ENCODE data around the gene SLC8B1. TPM values are rescaled to one million over a fixed set of nuclear protein-coding genes. Genes with fewer than 3 reads are reported as not detected.

SLC8B1 gene
- polyA plus RNA-seq, 1 donor from 2014 or later = 1.1 TPM

GRCh38 chr12:113305281-113305856, 29.5 kb downstream of the SLC8B1 start:
- Histone ChIP-seq H2AFZ (ENCODE audit: low read depth, low read length) (no peak overlapping the region), H3K36me3 (ENCODE audit: insufficient read depth, low read length) (no peaks in the 10 kb centered on the region), H3K9me2 (ENCODE audit: insufficient read depth, low read length) (no peaks in the 10 kb centered on the region), H3K27ac (ENCODE audit: low read length) (no peak overlapping the region), H3K27me3 (ENCODE audit: insufficient read depth, low read depth, low read length) (peaks cover 3% of the 10 kb centered on the region), H3K4me2 (ENCODE audit: low read length) (no peak overlapping the region), H3K4me3 (ENCODE audit: low read length) (no peak overlapping the region), H3K9me3 (ENCODE audit: low read length) (no peaks in the 10 kb centered on the region), H3F3A (ENCODE audit: insufficient read depth, low read length, poor library complexity, severe bottlenecking) (no peaks in the 10 kb centered on the region), H3K79me2 (replicated peaks; ENCODE audit: insufficient read depth, low read length) (no peaks in the 10 kb centered on the region), H4K20me1 (ENCODE audit: insufficient read depth) (no peaks in the 10 kb centered on the region), H3K9ac (ENCODE audit: low read length) (no peak overlapping the region)
- TF ChIP-seq MXI1 (conservative IDR thresholded peaks at IDR 0.05; ENCODE audit: poor library complexity, severe bottlenecking) = no peak
- TF ChIP-seq, protein P1, sequence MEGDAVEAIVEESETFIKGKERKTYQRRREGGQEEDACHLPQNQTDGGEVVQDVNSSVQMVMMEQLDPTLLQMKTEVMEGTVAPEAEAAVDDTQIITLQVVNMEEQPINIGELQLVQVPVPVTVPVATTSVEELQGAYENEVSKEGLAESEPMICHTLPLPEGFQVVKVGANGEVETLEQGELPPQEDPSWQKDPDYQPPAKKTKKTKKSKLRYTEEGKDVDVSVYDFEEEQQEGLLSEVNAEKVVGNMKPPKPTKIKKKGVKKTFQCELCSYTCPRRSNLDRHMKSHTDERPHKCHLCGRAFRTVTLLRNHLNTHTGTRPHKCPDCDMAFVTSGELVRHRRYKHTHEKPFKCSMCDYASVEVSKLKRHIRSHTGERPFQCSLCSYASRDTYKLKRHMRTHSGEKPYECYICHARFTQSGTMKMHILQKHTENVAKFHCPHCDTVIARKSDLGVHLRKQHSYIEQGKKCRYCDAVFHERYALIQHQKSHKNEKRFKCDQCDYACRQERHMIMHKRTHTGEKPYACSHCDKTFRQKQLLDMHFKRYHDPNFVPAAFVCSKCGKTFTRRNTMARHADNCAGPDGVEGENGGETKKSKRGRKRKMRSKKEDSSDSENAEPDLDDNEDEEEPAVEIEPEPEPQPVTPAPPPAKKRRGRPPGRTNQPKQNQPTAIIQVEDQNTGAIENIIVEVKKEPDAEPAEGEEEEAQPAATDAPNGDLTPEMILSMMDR (IDR thresholded peaks at IDR 0.05; ENCODE audit: poor library complexity, severe bottlenecking) = no peak
- TF ChIP-seq TAF1 (IDR thresholded peaks at IDR 0.05; ENCODE audit: low read depth) = no peak
- TF ChIP-seq, protein P2, sequence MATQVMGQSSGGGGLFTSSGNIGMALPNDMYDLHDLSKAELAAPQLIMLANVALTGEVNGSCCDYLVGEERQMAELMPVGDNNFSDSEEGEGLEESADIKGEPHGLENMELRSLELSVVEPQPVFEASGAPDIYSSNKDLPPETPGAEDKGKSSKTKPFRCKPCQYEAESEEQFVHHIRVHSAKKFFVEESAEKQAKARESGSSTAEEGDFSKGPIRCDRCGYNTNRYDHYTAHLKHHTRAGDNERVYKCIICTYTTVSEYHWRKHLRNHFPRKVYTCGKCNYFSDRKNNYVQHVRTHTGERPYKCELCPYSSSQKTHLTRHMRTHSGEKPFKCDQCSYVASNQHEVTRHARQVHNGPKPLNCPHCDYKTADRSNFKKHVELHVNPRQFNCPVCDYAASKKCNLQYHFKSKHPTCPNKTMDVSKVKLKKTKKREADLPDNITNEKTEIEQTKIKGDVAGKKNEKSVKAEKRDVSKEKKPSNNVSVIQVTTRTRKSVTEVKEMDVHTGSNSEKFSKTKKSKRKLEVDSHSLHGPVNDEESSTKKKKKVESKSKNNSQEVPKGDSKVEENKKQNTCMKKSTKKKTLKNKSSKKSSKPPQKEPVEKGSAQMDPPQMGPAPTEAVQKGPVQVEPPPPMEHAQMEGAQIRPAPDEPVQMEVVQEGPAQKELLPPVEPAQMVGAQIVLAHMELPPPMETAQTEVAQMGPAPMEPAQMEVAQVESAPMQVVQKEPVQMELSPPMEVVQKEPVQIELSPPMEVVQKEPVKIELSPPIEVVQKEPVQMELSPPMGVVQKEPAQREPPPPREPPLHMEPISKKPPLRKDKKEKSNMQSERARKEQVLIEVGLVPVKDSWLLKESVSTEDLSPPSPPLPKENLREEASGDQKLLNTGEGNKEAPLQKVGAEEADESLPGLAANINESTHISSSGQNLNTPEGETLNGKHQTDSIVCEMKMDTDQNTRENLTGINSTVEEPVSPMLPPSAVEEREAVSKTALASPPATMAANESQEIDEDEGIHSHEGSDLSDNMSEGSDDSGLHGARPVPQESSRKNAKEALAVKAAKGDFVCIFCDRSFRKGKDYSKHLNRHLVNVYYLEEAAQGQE (IDR thresholded peaks at IDR 0.05; ENCODE audit: borderline replicate concordance) = no peak
- no peak for TF ChIP-seq RAD21 (conservative IDR thresholded peaks at IDR 0.05)

DNA sequence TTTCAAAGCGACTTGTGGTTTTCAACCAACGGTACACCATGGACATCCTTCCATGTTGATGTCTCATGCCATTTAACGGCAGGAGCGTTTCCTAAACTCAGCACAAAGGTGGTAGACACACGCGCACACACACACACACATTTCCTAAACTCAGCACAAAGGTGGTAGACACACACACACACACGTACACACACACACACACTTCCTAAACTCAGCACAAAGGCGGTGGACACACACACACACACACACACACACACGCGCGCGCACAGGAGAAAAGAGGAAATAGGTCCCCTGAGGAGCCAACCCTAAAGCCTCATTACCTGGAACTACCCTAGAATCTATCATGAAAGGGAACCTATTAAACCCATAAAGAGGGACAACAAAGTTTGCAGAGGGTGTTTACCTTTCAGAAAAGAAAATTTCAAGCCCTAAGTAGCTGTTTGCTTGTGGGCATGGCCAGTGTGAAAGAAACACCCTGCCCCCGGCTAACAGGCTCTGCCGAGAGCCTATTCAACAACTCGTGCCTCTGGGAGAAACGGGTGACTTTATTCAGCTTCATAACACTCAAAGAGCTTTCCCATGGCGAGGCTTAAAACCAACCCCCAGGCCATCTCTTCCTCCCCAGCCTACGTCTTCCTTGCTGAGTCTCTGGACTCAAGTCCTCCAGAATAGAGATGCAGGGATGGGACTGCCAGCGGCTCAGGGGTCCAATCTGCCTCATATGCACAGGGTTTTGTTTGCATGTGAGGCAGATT, 31.8 kb downstream of the SLC8B1 start:
- H3K4me3 ChIP-seq (ENCODE audit: low read length) = no peak overlapping the region
- TF ChIP-seq, protein P2 (IDR thresholded peaks at IDR 0.05; ENCODE audit: borderline replicate concordance) = no peak
- TF ChIP-seq EZH2 (IDR thresholded peaks at IDR 0.05; ENCODE audit: borderline replicate concordance, insufficient read depth, low read length, poor library complexity, severe bottlenecking) (no peak), EP300 (conservative IDR thresholded peaks at IDR 0.05; ENCODE audit: poor library complexity, severe bottlenecking) (no peak), RAD21 (conservative IDR thresholded peaks at IDR 0.05) (no peak), TAF1 (IDR thresholded peaks at IDR 0.05; ENCODE audit: low read depth) (no peak), POLR2AphosphoS5 (IDR thresholded peaks at IDR 0.05) (no peak), SMC3 (conservative IDR thresholded peaks at IDR 0.05; ENCODE audit: poor library complexity) (no peak), MXI1 (conservative IDR thresholded peaks at IDR 0.05; ENCODE audit: poor library complexity, severe bottlenecking) (no peak)
- TF ChIP-seq, protein P1 (IDR thresholded peaks at IDR 0.05; ENCODE audit: poor library complexity, severe bottlenecking) = no peak
- no peak overlapping the region for H3K9ac ChIP-seq (ENCODE audit: low read length)
- no peaks in the 10 kb centered on the region for H4K20me1 ChIP-seq (ENCODE audit: insufficient read depth)
- H2AFZ ChIP-seq (ENCODE audit: low read depth, low read length) = no peak overlapping the region
- H3F3A ChIP-seq (ENCODE audit: insufficient read depth, low read length, poor library complexity, severe bottlenecking) = no peaks in the 10 kb centered on the region
- H3K36me3 ChIP-seq (ENCODE audit: insufficient read depth, low read length) = no peaks in the 10 kb centered on the region
- H3K27me3 ChIP-seq (ENCODE audit: insufficient read depth, low read depth, low read length) = peaks cover 3% of the 10 kb centered on the region
- no peaks in the 10 kb centered on the region for H3K9me2 ChIP-seq (ENCODE audit: insufficient read depth, low read length)
- H3K9me3 ChIP-seq (ENCODE audit: low read length) = no peaks in the 10 kb centered on the region
- no peak overlapping the region for H3K4me2 ChIP-seq (ENCODE audit: low read length)
- H3K27ac ChIP-seq (ENCODE audit: low read length) = no peak overlapping the region
- no peaks in the 10 kb centered on the region for H3K79me2 ChIP-seq (replicated peaks; ENCODE audit: insufficient read depth, low read length)

All from neural cell (in vitro differentiated cells).